HCT116 (cell line): Measurements from ENCODE around the gene PXT1. TPM values are rescaled to one million over a fixed set of nuclear protein-coding genes. Genes with fewer than 3 reads are reported as not detected.

Experiments used
- ATAC-seq: fragments of 200-7000 bp; cut with Tn5 transposase; 2 replicates; pipeline ENCODE4 v1.9.1; 2020; ENCODE audit warnings: mild to moderate bottlenecking, moderate library complexity
- BruUV-seq: library from RNA; stranded (reverse); fragments of 400-500 nt; replicated peaks from 2 replicates; lab custom pipeline; 2021; lab: Mats Ljungman, UMichigan
- CTCF ChIA-PET: fragments of 300-600 bp; sonication (Branson Sonifier 250); formaldehyde crosslinking; loops from one replicate; lab custom pipeline; 2021; ENCODE audit warnings: antibody characterized with exemption; lab: Charles Lee
- POLR2A ChIA-PET: fragments of 300-600, 350-600 bp; sonication (Branson Sonifier 250); formaldehyde crosslinking; loops from one replicate; lab custom pipeline; 2021; ENCODE audit warnings: antibody characterized with exemption; lab: Charles Lee
- RAD21 ChIA-PET, 2 experiments: fragments of 300-600 bp; sonication (Branson Sonifier 250); formaldehyde crosslinking; loops; one replicate each; lab custom pipeline; 2023; ENCODE audit warnings: low total read pairs in 2 of 2; ENCODE audit not compliant: uncharacterized antibody in 2 of 2, unreplicated experiment in 2 of 2, low non-redundant PET in 1 of 2; lab: Charles Lee
- DNase-seq: peaks from one replicate; pipeline ENCODE4 v3.0.0-alpha.2; 2010; ENCODE audit warnings: low read depth, low spot score
- H2AFZ ChIP-seq: fragments of 200-600 bp; shearing (Covaris generic), sonication (generic); 2 replicates; pipeline ENCODE4 v1.6.1; 2017; ENCODE audit warnings: low read depth, mixed run types, mixed read lengths, antibody characterized with exemption, low read length; ENCODE audit not compliant: poor library complexity, severe bottlenecking
- H3K27ac ChIP-seq: 2 replicates; pipeline ENCODE4 v1.5.1; 2012; ENCODE audit warnings: low read depth, low read length
- H3K27me3 ChIP-seq: fragments of 200-600 bp; sonication (generic); 2 replicates; pipeline ENCODE4 v1.6.1; 2016; ENCODE audit warnings: mixed run types, low read length, mixed read lengths; ENCODE audit not compliant: insufficient read depth
- H3K36me3 ChIP-seq, 2 experiments: fragments of 200-500 bp in 1 of 2; fragments of 200-600 bp in 1 of 2; sonication (Bioruptor generic) in 1 of 2; sonication (generic) in 1 of 2; 2 replicates each; pipeline versions ENCODE4 v1.5.1 to v1.6.1; 2014 to 2016; ENCODE audit warnings: low read length in 2 of 2, inconsistent platforms in 1 of 2, mixed read lengths in 1 of 2, mixed run types in 1 of 2; ENCODE audit not compliant: insufficient read depth in 2 of 2, control insufficient read depth in 1 of 2
- H3K4me1 ChIP-seq, 2 experiments: fragments of 200-600 bp in 1 of 2; sonication (generic) in 1 of 2; 2 replicates each; pipeline versions ENCODE4 v1.5.1 to v1.6.1; 2012 to 2017; ENCODE audit warnings: low read length in 2 of 2, inconsistent platforms in 1 of 2, mild to moderate bottlenecking in 1 of 2, mixed read lengths in 1 of 2, mixed run types in 1 of 2, moderate library complexity in 1 of 2; ENCODE audit not compliant: insufficient read depth in 2 of 2, control insufficient read depth in 1 of 2
- H3K4me2 ChIP-seq: fragments of 200-600 bp; sonication (generic); 2 replicates; pipeline ENCODE4 v1.6.1; 2017; ENCODE audit warnings: mixed run types, low read length, mixed read lengths
- H3K4me3 ChIP-seq, 2 experiments: fragments of 200-600 bp in 1 of 2; sonication (generic) in 1 of 2; replicated peaks in 1 of 2; 2 replicates each; pipeline ENCODE4 v1.5.1; 2011 to 2016; ENCODE audit warnings: low read length in 2 of 2, control low read depth in 1 of 2, low read depth in 1 of 2, mild to moderate bottlenecking in 1 of 2, mixed read lengths in 1 of 2, mixed run types in 1 of 2
- H3K79me2 ChIP-seq: fragments of 200-600 bp; sonication (generic); 2 replicates; pipeline ENCODE4 v1.6.1; 2017; ENCODE audit warnings: mild to moderate bottlenecking, mixed run types, low read length, moderate library complexity, mixed read lengths; ENCODE audit not compliant: insufficient read depth
- H3K9ac ChIP-seq: fragments of 200-600 bp; sonication (generic); 2 replicates; pipeline ENCODE4 v1.6.1; 2016; ENCODE audit warnings: low read length, mixed read lengths
- H3K9me2 ChIP-seq: fragments of 200-600 bp; sonication (generic), shearing (Covaris generic); 2 replicates; pipeline ENCODE4 v1.6.1; 2017; ENCODE audit warnings: mixed run types, mild to moderate bottlenecking, moderate library complexity; ENCODE audit not compliant: insufficient read depth
- H3K9me3 ChIP-seq, 2 experiments: fragments of 200-500 bp in 1 of 2; fragments of 200-600 bp in 1 of 2; sonication (Bioruptor generic) in 1 of 2; sonication (generic) in 1 of 2; 2 replicates each; pipeline ENCODE4 v1.6.1; 2014 to 2017; ENCODE audit warnings: low read length in 2 of 2, mixed read lengths in 2 of 2, inconsistent platforms in 1 of 2, low read depth in 1 of 2, mild to moderate bottlenecking in 1 of 2, mixed run types in 1 of 2, moderate library complexity in 1 of 2; ENCODE audit not compliant: control insufficient read depth in 1 of 2, insufficient read depth in 1 of 2
- H4K20me1 ChIP-seq: fragments of 200-600 bp; sonication (generic), shearing (Covaris generic); 2 replicates; pipeline ENCODE4 v1.6.1; 2017; ENCODE audit warnings: mixed run types, mild to moderate bottlenecking, moderate library complexity; ENCODE audit not compliant: insufficient read depth
- CBX3 ChIP-seq: IDR thresholded peaks from 2 replicates; pipeline ENCODE4 v1.6.1; 2012; ENCODE audit warnings: low read depth
- EGR1 ChIP-seq: IDR thresholded peaks from 2 replicates; pipeline ENCODE4 v1.6.1; 2012; ENCODE audit warnings: low read depth
- ELF1 ChIP-seq: IDR thresholded peaks from 2 replicates; pipeline ENCODE4 v1.6.1; 2012; ENCODE audit warnings: low read depth, borderline replicate concordance
- EZH2 ChIP-seq: fragments of 200-600 bp; sonication (generic); IDR thresholded peaks from 2 replicates; pipeline ENCODE4 v1.6.1; 2017; ENCODE audit warnings: antibody characterized with exemption, mixed run types
- EZH2phosphoT487 ChIP-seq: fragments of 200-600 bp; IDR thresholded peaks from 2 replicates; pipeline ENCODE4 v1.6.1; 2018; ENCODE audit warnings: antibody characterized with exemption, borderline replicate concordance
- FOSL1 ChIP-seq: IDR thresholded peaks from 2 replicates; pipeline ENCODE4 v1.6.1; 2012; ENCODE audit warnings: low read depth
- JUND ChIP-seq: IDR thresholded peaks from 2 replicates; pipeline ENCODE4 v1.6.1; 2012
- POLR2A ChIP-seq: IDR thresholded peaks from 2 replicates; pipeline ENCODE4 v1.7.0; 2011; ENCODE audit warnings: borderline replicate concordance; ENCODE audit not compliant: insufficient read depth, insufficient read length; ENCODE audit errors: extremely low read depth
- POLR2AphosphoS5 ChIP-seq: IDR thresholded peaks from 2 replicates; pipeline ENCODE4 v1.6.1; 2011; ENCODE audit warnings: mild to moderate bottlenecking, low read depth, low read length, moderate library complexity
- RAD21 ChIP-seq: IDR thresholded peaks from 2 replicates; pipeline ENCODE4 v1.6.1; 2012; ENCODE audit warnings: low read depth, mild to moderate bottlenecking
- SRF ChIP-seq: IDR thresholded peaks from 2 replicates; pipeline ENCODE4 v1.6.1; 2012; ENCODE audit warnings: low read depth
- TCF7L2 ChIP-seq: IDR thresholded peaks from 2 replicates; pipeline ENCODE4 v1.7.0; 2011; ENCODE audit warnings: borderline replicate concordance, inconsistent platforms; ENCODE audit not compliant: insufficient read depth, insufficient read length; ENCODE audit errors: extremely low read depth
- YY1 ChIP-seq: IDR thresholded peaks from 2 replicates; pipeline ENCODE4 v1.6.1; 2011; ENCODE audit warnings: low read length, low read depth, moderate library complexity, mild to moderate bottlenecking; ENCODE audit not compliant: insufficient replicate concordance; ENCODE audit errors: extremely low read depth
- ZFX ChIP-seq: fragments of 450-650 bp; IDR thresholded peaks from 2 replicates; pipeline ENCODE4 v1.6.1; 2017
- ZNF274 ChIP-seq: fragments of 200-500 bp; sonication (Bioruptor generic); IDR thresholded peaks from 2 replicates; pipeline ENCODE4 v1.6.1; 2014; ENCODE audit warnings: mild to moderate bottlenecking, low read depth, low read length, inconsistent platforms
- intact Hi-C: fragments of 100-400 bp; cut with micrococcal nuclease; formaldehyde crosslinking; loops from 2 replicates; pipeline ENCODE4 v1.10.0; 2022
- total RNA-seq: library from RNA; stranded (reverse); gene quantifications from one replicate; pipeline ENCODE4 v1.2.1, GENCODE V29; 2021; ENCODE audit not compliant: unreplicated experiment
- TF ChIP-seq, protein P1 (sequence below): IDR thresholded peaks from 2 replicates; pipeline ENCODE4 v1.6.1; 2012; ENCODE audit warnings: low read depth
- TF ChIP-seq, protein P2 (sequence below): IDR thresholded peaks from 2 replicates; pipeline ENCODE4 v1.6.1; 2012
- TF ChIP-seq, protein P3 (sequence below): IDR thresholded peaks from 2 replicates; pipeline ENCODE4 v1.6.1; 2012

The PXT1 gene
- total RNA-seq, 1 experiment from 2014 or later: 0.17 TPM

DNA sequence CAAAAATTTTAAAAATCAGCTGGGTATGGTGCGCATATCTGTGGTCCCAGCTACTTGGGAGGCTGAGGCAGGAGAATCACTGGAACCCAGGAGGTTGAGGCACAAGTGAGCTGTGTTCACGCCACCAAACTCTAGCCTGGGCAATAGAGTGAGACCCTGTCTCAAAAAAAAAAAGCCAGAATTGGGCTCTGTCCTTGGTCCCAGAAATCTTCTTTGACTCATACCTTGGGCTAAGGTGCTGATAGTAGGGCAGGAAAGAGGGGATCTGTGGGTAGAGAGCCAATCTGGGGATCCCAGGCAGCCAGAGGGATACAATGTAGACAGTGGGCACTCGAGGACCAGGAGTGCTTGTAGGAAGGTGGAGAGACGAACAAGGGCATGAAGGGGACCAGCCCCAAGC lies 68.5 kb downstream of the PXT1 start:
- Histone ChIP-seq H3K79me2 (no peaks in the 10 kb centered on the region), H3K4me2 (no peak overlapping the region), H3K36me3 (no peaks in the 10 kb centered on the region), H3K9me2 (no peaks in the 10 kb centered on the region), H2AFZ (no peak overlapping the region), H3K27ac (no peak overlapping the region), H3K27me3 (no peaks in the 10 kb centered on the region), H3K4me1 (no peaks in the 10 kb centered on the region), H3K9ac (no peak overlapping the region), H4K20me1 (no peaks in the 10 kb centered on the region), H3K4me3 (no peak overlapping the region), H3K9me3 (no peaks in the 10 kb centered on the region)
- no peak for DNase-seq
- ChIA-PET POLR2A (no interaction called here), CTCF (no interaction called here), RAD21 (interaction anchor here in 1 of 2 experiments (1.1 kb wide), 1 partner anchor 11 kb away, joined by 4 read pairs; no protein-coding TSS in a partner anchor)
- intact Hi-C loops: no loop called here
- TF ChIP-seq, protein P1, sequence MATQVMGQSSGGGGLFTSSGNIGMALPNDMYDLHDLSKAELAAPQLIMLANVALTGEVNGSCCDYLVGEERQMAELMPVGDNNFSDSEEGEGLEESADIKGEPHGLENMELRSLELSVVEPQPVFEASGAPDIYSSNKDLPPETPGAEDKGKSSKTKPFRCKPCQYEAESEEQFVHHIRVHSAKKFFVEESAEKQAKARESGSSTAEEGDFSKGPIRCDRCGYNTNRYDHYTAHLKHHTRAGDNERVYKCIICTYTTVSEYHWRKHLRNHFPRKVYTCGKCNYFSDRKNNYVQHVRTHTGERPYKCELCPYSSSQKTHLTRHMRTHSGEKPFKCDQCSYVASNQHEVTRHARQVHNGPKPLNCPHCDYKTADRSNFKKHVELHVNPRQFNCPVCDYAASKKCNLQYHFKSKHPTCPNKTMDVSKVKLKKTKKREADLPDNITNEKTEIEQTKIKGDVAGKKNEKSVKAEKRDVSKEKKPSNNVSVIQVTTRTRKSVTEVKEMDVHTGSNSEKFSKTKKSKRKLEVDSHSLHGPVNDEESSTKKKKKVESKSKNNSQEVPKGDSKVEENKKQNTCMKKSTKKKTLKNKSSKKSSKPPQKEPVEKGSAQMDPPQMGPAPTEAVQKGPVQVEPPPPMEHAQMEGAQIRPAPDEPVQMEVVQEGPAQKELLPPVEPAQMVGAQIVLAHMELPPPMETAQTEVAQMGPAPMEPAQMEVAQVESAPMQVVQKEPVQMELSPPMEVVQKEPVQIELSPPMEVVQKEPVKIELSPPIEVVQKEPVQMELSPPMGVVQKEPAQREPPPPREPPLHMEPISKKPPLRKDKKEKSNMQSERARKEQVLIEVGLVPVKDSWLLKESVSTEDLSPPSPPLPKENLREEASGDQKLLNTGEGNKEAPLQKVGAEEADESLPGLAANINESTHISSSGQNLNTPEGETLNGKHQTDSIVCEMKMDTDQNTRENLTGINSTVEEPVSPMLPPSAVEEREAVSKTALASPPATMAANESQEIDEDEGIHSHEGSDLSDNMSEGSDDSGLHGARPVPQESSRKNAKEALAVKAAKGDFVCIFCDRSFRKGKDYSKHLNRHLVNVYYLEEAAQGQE: no peak
- TF ChIP-seq POLR2AphosphoS5: no peak
- no peak for TF ChIP-seq POLR2A
- no peak for TF ChIP-seq YY1
- TF ChIP-seq JUND: no peak
- TF ChIP-seq RAD21: no peak
- TF ChIP-seq EZH2phosphoT487: no peak
- no peak for TF ChIP-seq ELF1
- TF ChIP-seq ZNF274: no peak
- no peak for TF ChIP-seq ZFX
- no peak for TF ChIP-seq EGR1
- TF ChIP-seq FOSL1: no peak
- TF ChIP-seq, protein P2, sequence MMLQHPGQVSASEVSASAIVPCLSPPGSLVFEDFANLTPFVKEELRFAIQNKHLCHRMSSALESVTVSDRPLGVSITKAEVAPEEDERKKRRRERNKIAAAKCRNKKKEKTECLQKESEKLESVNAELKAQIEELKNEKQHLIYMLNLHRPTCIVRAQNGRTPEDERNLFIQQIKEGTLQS: no peak
- TF ChIP-seq CBX3: no peak
- TF ChIP-seq, protein P3, sequence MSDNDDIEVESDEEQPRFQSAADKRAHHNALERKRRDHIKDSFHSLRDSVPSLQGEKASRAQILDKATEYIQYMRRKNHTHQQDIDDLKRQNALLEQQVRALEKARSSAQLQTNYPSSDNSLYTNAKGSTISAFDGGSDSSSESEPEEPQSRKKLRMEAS: no peak
- no peak for TF ChIP-seq SRF
- no peak for TF ChIP-seq EZH2
- TF ChIP-seq TCF7L2: no peak
- no TSS peak for BruUV-seq
- no peak for ATAC-seq
